ENCODE data around the gene EPB41L4B.

- TF ChIP-seq FOXK1 (CRISPR knock-in tag; IDR thresholded peaks at IDR 0.05; ENCODE audit: borderline replicate concordance, low read depth) (no peak), CEBPB (IDR thresholded peaks at IDR 0.05; ENCODE audit: borderline replicate concordance, low read depth, low read length) (no peak), KLF9 (CRISPR knock-in tag; IDR thresholded peaks at IDR 0.05; ENCODE audit: low read depth) (no peak), XBP1 (CRISPR knock-in tag; IDR thresholded peaks at IDR 0.05) (no peak), TCF7L2 (IDR thresholded peaks at IDR 0.05; ENCODE audit: low read depth, low read length) (no peak), EED (CRISPR knock-in tag; IDR thresholded peaks at IDR 0.05) (no peak), ZNF331 (CRISPR knock-in tag; IDR thresholded peaks at IDR 0.05) (no peak), ZNF777 (CRISPR knock-in tag; IDR thresholded peaks at IDR 0.05) (no peak), TAF1 (CRISPR knock-in tag; IDR thresholded peaks at IDR 0.05) (no peak), POLR2A (IDR thresholded peaks at IDR 0.05; ENCODE audit: insufficient read depth in 1 of 2, low read depth in 2 of 2, low read length in 2 of 2) (no peak), YY1 (IDR thresholded peaks at IDR 0.05; ENCODE audit: insufficient read depth, insufficient replicate concordance, low read depth, low read length) (no peak)
- TF ChIP-seq, protein P1, sequence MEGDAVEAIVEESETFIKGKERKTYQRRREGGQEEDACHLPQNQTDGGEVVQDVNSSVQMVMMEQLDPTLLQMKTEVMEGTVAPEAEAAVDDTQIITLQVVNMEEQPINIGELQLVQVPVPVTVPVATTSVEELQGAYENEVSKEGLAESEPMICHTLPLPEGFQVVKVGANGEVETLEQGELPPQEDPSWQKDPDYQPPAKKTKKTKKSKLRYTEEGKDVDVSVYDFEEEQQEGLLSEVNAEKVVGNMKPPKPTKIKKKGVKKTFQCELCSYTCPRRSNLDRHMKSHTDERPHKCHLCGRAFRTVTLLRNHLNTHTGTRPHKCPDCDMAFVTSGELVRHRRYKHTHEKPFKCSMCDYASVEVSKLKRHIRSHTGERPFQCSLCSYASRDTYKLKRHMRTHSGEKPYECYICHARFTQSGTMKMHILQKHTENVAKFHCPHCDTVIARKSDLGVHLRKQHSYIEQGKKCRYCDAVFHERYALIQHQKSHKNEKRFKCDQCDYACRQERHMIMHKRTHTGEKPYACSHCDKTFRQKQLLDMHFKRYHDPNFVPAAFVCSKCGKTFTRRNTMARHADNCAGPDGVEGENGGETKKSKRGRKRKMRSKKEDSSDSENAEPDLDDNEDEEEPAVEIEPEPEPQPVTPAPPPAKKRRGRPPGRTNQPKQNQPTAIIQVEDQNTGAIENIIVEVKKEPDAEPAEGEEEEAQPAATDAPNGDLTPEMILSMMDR (CRISPR knock-in tag; IDR thresholded peaks at IDR 0.05) = no peak
- TF ChIP-seq, protein P2, sequence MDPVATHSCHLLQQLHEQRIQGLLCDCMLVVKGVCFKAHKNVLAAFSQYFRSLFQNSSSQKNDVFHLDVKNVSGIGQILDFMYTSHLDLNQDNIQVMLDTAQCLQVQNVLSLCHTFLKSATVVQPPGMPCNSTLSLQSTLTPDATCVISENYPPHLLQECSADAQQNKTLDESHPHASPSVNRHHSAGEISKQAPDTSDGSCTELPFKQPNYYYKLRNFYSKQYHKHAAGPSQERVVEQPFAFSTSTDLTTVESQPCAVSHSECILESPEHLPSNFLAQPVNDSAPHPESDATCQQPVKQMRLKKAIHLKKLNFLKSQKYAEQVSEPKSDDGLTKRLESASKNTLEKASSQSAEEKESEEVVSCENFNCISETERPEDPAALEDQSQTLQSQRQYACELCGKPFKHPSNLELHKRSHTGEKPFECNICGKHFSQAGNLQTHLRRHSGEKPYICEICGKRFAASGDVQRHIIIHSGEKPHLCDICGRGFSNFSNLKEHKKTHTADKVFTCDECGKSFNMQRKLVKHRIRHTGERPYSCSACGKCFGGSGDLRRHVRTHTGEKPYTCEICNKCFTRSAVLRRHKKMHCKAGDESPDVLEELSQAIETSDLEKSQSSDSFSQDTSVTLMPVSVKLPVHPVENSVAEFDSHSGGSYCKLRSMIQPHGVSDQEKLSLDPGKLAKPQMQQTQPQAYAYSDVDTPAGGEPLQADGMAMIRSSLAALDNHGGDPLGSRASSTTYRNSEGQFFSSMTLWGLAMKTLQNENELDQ (CRISPR knock-in tag; IDR thresholded peaks at IDR 0.05; ENCODE audit: borderline replicate concordance) = no peak
Observed at GRCh38 chr9:109124121-109124520, 196.7 kb downstream of the EPB41L4B start.

Measured in HepG2 (cell line).